ENCODE measurements around the gene LHFPL6. TPM values are rescaled to one million over a fixed set of nuclear protein-coding genes. Genes with fewer than 3 reads are reported as not detected.

Gene LHFPL6
- total and polyA plus RNA-seq, 9 of the 15 experiments (the other 6 are each of a cell fraction or from before 2014, with no cell fraction given) = 0.18 TPM; not detected in 8

DNA sequence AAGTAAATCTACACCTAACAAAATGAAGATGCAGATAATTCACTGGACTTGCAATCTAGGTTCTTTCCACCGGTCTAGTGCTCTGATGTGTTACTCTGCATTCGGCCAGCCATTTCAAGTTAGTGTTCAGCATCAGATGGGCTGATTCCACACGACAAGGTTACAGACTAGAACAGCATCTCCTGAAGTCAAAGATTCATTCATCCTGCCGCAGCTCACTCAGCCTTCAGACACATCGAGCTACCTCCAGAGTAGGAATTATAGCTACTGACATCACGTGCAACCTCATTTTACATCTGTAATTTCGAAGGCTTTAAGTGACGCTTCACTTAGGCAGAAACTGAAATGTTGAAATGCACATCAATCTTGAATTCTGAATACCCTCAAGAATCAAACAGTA, 76.5 kb downstream of the LHFPL6 start:
- no peak for ATAC-seq
- H3K4me3 ChIP-seq = no peak overlapping the region
- no peak overlapping the region for H2AFZ ChIP-seq (ENCODE audit: low read depth, low read length)
- H3K9me3 ChIP-seq (replicated peaks; ENCODE audit: control insufficient read depth, insufficient read depth, low read depth, low read length) = no peaks in the 10 kb centered on the region
- H4K20me1 ChIP-seq (replicated peaks; ENCODE audit: control insufficient read depth, insufficient read depth, low read length) = no peaks in the 10 kb centered on the region
- no peak overlapping the region for H3K27ac ChIP-seq (ENCODE audit: extremely low read depth, low read depth, low read length)
- no peaks in the 10 kb centered on the region for H3K36me3 ChIP-seq (ENCODE audit: control insufficient read depth, insufficient read depth, low read length)
- no peaks in the 10 kb centered on the region for H3K79me2 ChIP-seq (ENCODE audit: control insufficient read depth, insufficient read depth, low read length)
- intact Hi-C loops (cut with micrococcal nuclease) (no loop called here), in situ Hi-C loops (cut with MboI) (no loop called here)
- no peaks in the 10 kb centered on the region for H3K27me3 ChIP-seq (ENCODE audit: control insufficient read depth in 2 of 2, insufficient read depth in 2 of 2, low read length in 2 of 2)
- no TSS peak for BruUV-seq (replicated peaks)
- ChIA-PET CTCF (ENCODE audit: low intra/inter-chr PET ratio) (no interaction called here), POLR2A (no interaction called here)
- DNase-seq (ENCODE audit: extremely low read depth in 1 of 4, low spot score in 3 of 4) = no peak
- H3K9me1 ChIP-seq (ENCODE audit: control insufficient read depth, insufficient read depth, low read length) = no peaks in the 10 kb centered on the region
- no peak for FAIRE-seq
- H3K4me1 ChIP-seq (replicated peaks in 1 of 2; ENCODE audit: control insufficient read depth in 2 of 2, insufficient read depth in 2 of 2, low read length in 2 of 2) = no peaks in the 10 kb centered on the region
- 3% methylated on average over 8 of the region's 8 CpGs for WGBS (ENCODE audit: insufficient coverage, low coverage, missing lambda C conversion rate)
- H3K9ac ChIP-seq (ENCODE audit: insufficient read depth in 1 of 2, low read depth in 2 of 2, low read length in 2 of 2) = no peak overlapping the region
- no peak overlapping the region for H3K4me2 ChIP-seq (ENCODE audit: insufficient read depth, low read length)
- TF ChIP-seq E2F8 (IDR thresholded peaks at IDR 0.05; ENCODE audit: low read depth, partially characterized antibody) (no peak), ELF1 (tag; IDR thresholded peaks at IDR 0.05) (no peak), GABPB1 (CRISPR knock-in tag; IDR thresholded peaks at IDR 0.05) (no peak), SIN3B (IDR thresholded peaks at IDR 0.05; ENCODE audit: low read depth) (no peak), ZFP1 (CRISPR knock-in tag; IDR thresholded peaks at IDR 0.05) (no peak), HCFC1 (IDR thresholded peaks at IDR 0.05; ENCODE audit: low read depth, low read length) (no peak), PML (IDR thresholded peaks at IDR 0.05; ENCODE audit: low read length) (no peak), TRIM24 (IDR thresholded peaks at IDR 0.05) (no peak), MYNN (IDR thresholded peaks at IDR 0.05) (no peak), MYNN (CRISPR knock-in tag; IDR thresholded peaks at IDR 0.05) (no peak), TEAD1 (CRISPR knock-in tag; IDR thresholded peaks at IDR 0.05) (no peak), DACH1 (IDR thresholded peaks at IDR 0.05; ENCODE audit: partially characterized antibody) (no peak), PATZ1 (CRISPR knock-in tag; IDR thresholded peaks at IDR 0.05; ENCODE audit: borderline replicate concordance) (no peak), SOX6 (IDR thresholded peaks at IDR 0.05) (no peak), SLC30A9 (CRISPR knock-in tag; IDR thresholded peaks at IDR 0.05) (no peak), FOXM1 (IDR thresholded peaks at IDR 0.05; ENCODE audit: low read depth) (no peak), FOXM1 (CRISPR knock-in tag; IDR thresholded peaks at IDR 0.05; ENCODE audit: low read depth) (no peak), ZNF707 (CRISPR knock-in tag; conservative IDR thresholded peaks at IDR 0.05) (no peak), ARID3A (IDR thresholded peaks at IDR 0.05; ENCODE audit: borderline replicate concordance, low read depth, low read length) (no peak), CHD2 (IDR thresholded peaks at IDR 0.05; ENCODE audit: low read depth, low read length) (no peak), HNRNPL (IDR thresholded peaks at IDR 0.05; ENCODE audit: low read depth, low read length) (no peak)
